ENCODE data around the gene BRAT1.

BRAT1 gene

GRCh38 chr7:2497065-2497464 is 58.3 kb downstream of the BRAT1 start:
- no peak for DNase-seq (ENCODE audit: low read depth, low spot score)

GRCh38 chr7:2496375-2496774 is 58.9 kb downstream of the BRAT1 start:
- DNase-seq (ENCODE audit: low read depth, low spot score): no peak

DNA sequence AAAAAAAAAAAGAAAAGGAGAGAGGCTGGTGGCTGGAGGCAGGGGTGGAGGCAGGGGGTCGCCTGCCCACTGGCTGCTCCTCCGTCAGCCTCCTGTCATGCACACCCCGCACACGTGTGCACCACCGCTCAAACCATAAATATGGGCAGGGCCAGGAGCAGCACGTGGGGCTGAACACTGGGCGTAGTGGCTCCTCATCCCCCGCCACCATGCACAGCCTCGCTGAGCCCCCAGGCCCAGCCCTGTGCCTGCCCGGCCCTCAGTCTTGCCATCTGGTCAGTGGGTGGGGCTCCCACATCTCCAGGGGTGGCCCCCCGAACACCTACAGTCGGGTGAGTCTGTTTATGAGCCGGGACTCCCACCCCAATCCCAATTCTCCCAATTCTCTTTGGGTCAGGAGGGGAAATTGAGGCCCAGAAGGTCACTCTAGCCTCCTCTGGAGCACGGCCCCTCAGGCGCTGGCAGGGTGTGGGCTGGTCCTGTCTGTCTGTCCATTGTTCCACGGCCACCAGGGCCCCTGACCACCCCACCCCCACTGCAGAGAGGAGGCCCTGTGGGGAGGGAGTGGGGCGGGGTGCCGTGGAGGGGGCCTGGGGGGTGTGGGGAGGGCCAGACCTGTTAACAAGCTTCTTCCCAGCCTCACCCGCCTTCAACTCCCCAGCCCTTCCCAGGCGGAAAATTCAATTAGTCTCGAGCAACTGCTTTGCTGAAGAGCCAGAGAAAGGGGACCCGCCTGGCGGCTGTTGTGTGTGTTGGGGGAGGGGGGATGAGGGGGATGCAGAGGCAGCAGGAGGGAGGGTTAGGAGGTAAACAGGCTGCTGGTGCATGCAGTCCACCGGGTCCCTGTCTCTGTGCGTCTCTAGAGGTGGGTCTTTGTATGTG is 59.7 kb downstream of the BRAT1 start:
- no peak for DNase-seq (ENCODE audit: low read depth, low spot score)

- no peak for DNase-seq (ENCODE audit: low read depth, low spot score)
Observed at GRCh38 chr7:2494191-2495130, 60.9 kb downstream of the BRAT1 start.

- no peak for DNase-seq (ENCODE audit: low read depth, low spot score)
Observed at GRCh38 chr7:2493205-2494164, 61.8 kb downstream of the BRAT1 start.

- DNase-seq (ENCODE audit: low read depth, low spot score): no peak
Observed at GRCh38 chr7:2492038-2492437, 63.3 kb downstream of the BRAT1 start.

- DNase-seq (ENCODE audit: low read depth, low spot score): no peak
Observed at GRCh38 chr7:2490181-2490651, 65.1 kb downstream of the BRAT1 start.

GRCh38 chr7:2488681-2489080 is 66.6 kb downstream of the BRAT1 start:
- no peak for DNase-seq (ENCODE audit: low read depth, low spot score)

DNA sequence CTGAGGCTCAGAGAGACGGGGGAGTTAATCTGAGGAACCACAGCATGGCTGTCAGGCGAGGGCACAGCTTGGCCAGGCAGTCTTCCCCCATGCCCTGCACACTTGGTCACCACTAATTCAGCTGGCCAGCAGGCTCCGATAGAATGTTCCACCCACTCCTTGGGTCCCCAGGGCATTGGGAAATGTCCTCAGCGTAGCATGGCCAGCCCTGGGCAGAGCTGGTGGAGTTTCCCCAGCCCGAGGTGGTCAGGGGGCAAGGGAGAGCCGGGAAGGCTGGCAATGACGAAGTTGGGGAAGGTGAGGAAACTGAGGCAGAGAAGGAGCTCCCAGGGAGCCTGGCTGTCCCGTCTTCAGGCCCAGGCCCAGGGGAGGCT is 67.1 kb downstream of the BRAT1 start:
- DNase-seq (ENCODE audit: low read depth, low spot score): no peak

Measured in iPS DF 19.7 (cell line).